AG09319 (cell line): Measurements from ENCODE around the gene CELF2.

Source experiments
- DNase-seq: peaks from one replicate; pipeline ENCODE4 v3.0.0-alpha.2; 2010; ENCODE audit warnings: low read depth; ENCODE audit errors: extremely low read depth
- TF ChIP-seq, protein P1 (sequence below): IDR thresholded peaks from 2 replicates; pipeline ENCODE4 v1.5.1; 2011; ENCODE audit warnings: low read depth, mild to moderate bottlenecking, inconsistent platforms, low read length, moderate library complexity

The CELF2 gene

GRCh38 chr10:11168423-11169090 lies 150.9 kb downstream of the CELF2 start:
- TF ChIP-seq, protein P1, sequence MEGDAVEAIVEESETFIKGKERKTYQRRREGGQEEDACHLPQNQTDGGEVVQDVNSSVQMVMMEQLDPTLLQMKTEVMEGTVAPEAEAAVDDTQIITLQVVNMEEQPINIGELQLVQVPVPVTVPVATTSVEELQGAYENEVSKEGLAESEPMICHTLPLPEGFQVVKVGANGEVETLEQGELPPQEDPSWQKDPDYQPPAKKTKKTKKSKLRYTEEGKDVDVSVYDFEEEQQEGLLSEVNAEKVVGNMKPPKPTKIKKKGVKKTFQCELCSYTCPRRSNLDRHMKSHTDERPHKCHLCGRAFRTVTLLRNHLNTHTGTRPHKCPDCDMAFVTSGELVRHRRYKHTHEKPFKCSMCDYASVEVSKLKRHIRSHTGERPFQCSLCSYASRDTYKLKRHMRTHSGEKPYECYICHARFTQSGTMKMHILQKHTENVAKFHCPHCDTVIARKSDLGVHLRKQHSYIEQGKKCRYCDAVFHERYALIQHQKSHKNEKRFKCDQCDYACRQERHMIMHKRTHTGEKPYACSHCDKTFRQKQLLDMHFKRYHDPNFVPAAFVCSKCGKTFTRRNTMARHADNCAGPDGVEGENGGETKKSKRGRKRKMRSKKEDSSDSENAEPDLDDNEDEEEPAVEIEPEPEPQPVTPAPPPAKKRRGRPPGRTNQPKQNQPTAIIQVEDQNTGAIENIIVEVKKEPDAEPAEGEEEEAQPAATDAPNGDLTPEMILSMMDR = no peak
- DNase-seq = no peak

- TF ChIP-seq, protein P1 = no peak
- no peak for DNase-seq
These were observed 152.3 kb downstream of the CELF2 start for GRCh38 chr10:11169976-11170375.

DNA sequence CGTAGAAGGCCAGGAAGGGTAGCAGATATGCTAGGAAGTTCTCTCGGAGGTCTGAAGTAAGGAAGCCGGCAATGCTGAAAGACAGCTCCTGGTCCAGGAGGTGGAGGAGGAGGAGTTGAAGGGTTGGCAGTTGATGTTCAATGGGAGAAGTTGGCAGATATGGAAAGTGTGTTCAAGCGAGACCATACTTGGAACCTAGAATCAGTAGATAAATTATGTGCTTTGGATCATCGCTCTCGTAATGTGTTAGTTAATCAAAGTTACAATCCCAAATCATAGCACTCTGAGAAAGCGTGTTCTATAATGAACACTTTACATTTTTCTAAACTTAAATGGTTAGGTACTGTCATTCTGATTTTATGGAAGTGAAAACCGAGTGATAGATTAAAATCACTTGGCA lies 152.9 kb downstream of the CELF2 start:
- no peak for DNase-seq
- TF ChIP-seq, protein P1 = no peak

- DNase-seq = no peak
These were observed 153.6 kb downstream of the CELF2 start for GRCh38 chr10:11170993-11171851.

GRCh38 chr10:11173042-11173441 lies 155.4 kb downstream of the CELF2 start:
- TF ChIP-seq, protein P1 = no peak

More at GRCh38 chr10:11170993-11171851, 153.6 kb downstream of the CELF2 start:
- TF ChIP-seq, protein P1 = no peak

GRCh38 chr10:11175823-11176243 lies 158.2 kb downstream of the CELF2 start:
- no peak for DNase-seq
- TF ChIP-seq, protein P1 = no peak

More at GRCh38 chr10:11173042-11173441, 155.4 kb downstream of the CELF2 start:
- DNase-seq = no peak

DNA sequence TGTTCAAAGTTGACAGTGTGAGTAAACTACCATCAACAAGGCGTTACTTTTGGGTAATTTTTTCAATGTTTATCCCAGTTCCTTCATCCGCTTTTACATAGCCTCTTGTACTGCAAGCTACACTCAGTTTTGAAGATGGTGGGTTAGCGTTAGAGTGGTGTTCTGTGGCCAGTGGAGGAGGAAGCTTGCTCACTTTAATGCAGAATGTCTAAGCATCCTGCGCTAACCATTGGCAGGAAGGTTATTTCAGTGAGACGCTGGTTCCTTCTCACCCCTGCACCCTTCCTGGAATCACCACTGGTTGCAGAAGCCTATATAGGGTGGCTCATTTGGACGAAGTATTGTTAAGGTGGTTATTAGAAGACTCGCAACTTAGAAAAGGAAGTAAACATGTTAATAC lies 159.1 kb downstream of the CELF2 start:
- TF ChIP-seq, protein P1 = no peak
- DNase-seq = no peak
